ENCODE data around the gene SEMA4D.
A peak's percentile ranks its signal among the peaks of the same experiment; 100 is the strongest.

SEMA4D gene

DNA sequence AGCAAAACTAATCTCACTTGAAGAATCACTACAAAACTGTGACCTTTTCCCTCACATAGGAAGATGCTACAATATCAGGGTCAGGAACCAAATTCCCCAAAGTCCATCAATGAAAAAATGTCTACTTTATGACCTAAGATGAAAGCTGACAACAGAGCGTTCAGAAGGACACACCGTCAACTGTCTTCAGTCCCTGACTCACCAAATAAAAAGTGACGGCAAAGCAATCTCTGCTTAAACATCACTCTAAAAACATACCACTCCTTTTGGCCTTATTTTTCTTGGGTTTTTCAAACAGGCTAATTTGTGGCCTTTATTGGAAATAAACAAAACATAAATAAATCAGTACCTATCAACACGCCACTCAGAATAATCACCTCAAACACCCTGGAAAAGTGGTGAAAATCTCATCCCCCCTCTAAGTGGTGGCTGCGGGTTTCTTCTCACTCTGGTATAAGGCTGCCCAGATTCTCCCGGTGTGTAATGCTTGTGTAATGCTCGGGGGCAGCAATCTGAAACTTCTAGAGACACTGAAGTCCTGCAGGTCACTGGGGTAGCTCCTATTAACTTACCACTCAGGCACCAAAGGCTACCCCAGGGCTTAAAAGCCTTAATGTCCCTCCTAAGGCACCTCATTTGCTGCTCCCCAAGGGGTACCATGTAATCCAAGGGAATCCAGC lies 29.5 kb downstream of the SEMA4D start:
- DNase-seq (ENCODE audit: extremely low read depth in 1 of 2, low read depth in 1 of 2) = no peak

DNA sequence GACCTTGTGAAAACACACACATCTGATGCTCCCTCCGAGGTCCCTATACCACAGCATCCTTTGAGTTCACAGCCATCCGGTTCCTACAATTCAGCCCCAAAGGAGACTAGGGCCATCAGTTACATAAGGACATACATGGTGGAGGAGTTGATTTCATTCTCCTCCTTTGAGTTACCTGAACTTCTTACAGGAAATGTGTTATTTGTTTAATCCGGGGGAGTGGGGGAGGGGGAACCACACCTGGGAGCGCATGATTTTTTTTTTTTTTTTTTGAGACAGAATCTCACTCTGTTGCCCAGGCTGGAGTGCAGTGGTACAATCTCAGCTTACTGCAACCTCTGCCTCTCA lies 30.7 kb downstream of the SEMA4D start:
- DNase-seq (ENCODE audit: extremely low read depth in 1 of 2, low read depth in 1 of 2) = no peak

DNA sequence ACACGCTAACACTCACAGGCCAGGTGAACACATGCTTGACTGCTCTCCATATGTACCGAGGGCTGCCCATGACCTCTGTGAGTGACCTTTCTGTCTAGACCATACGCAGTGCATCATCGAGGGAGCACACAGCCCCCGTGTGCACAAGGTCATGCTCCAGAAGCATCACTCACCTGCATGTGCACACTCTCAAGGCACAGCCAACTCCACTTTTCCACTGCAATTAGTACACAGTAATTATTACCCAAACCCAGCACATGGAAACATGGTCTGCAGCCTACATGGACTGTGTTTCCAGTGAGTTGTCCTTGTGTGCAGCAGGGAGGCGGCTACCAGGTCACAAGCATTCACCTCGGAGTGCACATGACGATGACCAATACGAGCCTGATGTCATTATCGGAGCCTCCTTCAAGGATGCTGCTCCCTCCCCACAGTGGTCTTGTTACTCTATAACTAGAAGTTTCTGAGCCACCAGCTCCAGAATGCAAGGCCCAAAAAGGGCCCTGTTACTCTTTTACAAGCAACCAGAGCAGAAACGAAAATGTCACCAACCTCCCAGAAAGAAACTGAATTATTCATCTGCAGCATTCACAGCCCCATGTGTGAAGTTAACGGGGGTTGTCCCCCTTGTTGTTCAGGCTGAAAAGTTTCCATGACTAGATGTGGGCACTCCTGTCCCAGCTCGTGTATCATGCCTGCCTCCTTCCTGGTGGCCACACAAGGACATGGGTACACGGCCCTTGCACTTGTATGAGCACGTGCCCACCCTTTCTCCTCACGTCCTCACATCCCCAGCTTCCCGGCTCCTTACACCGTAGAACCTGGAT lies 31.2 kb downstream of the SEMA4D start:
- peak in 1 of 2 donors; percentile 57 for DNase-seq (ENCODE audit: extremely low read depth in 1 of 2, low read depth in 1 of 2)

DNA sequence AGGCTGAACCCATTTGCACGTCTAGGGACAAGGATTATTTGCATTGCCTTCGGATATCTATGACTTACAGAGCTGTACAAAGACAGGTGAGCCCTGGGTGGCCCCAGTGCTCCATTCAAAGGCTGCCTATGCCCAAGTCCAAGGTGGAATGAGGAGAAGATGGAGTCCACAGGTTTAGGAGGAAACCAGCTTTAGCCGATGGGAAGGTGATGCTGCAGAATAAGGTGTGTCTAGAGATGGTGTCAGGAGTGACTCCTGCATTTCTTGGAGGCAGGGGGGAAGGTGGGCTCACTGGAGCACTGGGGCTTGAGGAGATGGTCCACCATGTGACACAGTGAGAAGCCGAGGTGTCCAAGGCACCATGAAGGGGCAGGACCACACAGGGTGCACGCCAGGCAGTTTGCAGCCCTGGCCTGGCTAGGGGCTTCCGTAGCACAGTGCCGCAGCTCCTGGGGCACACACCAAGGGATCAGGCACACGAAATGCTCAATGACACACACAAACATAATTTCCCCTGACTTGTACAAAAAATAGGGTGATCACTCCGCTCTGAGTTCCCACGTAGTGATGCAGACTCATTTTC lies 32.1 kb downstream of the SEMA4D start:
- DNase-seq (ENCODE audit: extremely low read depth in 1 of 2, low read depth in 1 of 2) = no peak

DNA sequence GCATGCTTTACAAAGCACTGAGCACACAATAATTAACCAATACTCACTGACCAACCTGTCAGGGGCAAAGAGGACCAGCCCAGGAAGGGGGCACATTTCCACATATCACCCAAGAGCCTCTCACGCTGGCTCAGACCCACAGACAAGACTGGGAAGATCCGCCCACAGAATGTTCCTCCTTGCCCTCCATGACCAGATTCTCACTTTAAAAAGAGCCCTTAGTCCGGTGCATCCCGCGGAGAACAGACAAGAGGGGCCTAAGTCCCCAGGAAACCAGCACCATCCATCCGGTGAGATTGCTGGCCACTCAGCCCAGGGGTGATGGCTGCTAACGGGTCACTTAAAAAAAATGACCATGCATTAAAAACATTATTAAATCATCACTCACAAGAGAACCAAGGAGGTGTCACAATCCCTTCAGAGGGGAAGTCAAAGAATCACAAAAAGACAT lies 32.9 kb downstream of the SEMA4D start:
- DNase-seq (ENCODE audit: extremely low read depth in 1 of 2, low read depth in 1 of 2) = no peak

DNA sequence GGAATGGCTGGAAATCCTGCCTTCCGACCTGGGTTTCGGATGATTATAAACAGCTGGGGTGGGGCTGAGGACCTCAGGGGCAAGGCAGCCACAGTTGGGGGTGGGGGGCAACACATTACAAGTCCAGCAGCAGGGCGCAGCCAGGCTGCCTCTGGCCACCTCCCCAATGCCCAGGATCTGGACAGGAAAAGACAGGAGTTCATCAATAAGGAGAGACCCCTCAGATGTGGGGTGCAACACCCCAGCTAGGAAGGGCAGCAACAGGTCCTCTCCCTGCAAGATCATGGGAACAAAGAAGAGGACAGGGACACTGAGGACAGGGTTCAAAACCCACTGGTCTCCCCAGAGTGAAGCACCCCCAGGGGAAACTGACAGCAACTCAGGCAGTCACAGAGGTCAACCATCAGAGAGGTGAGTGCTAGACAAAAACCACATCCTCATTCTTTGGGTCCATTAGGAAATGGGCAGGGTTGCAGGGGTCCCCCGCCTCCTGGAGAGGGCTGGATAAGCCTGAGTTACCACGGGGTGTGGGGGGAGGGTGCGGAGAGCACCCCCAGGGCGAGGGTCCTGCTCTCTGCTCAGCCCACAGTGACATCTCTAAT lies 33.5 kb downstream of the SEMA4D start:
- no peak for DNase-seq (ENCODE audit: extremely low read depth in 1 of 2, low read depth in 1 of 2)

DNA sequence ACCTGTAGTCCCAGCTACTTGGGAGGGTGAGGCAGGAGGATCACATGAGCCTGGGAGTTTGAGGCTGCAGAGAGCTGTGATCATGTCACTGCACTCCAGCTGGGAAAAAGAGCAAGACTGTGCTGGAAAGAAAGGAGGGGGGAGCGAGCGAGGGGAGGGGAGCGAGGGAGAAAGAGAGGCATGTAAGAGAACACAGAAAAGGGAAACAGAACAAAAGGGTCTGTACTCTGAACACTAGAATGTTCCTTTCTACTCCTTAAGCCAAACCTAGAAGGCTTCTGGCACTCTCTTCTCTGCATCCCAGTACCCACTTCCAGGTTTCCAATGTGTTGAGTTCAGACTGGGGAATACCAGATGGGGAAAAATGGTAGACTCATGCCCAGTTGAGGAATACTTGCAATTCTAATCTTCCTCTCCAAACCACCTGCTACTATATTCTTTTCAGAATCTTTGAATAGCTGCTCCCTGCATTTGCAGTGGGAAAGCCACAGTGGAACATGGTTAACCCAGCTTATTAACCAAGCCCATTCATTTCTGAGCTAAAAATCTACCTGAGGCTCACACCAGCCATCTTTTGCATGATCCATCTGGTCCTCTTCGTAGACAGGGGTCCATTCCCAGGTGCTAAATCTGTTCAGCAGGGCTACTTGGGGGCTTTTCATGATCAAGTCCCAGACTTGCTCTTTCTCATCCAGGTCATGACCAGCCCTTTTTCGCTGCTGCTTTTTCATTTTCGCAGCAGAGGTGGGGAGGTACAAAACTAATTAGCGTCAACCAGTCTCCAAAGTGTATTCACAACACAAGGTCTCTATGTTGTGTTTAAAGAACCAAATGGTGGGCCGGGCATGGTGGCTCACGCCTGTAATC lies 34.9 kb downstream of the SEMA4D start:
- DNase-seq (ENCODE audit: extremely low read depth in 1 of 2, low read depth in 1 of 2) = no peak

DNA sequence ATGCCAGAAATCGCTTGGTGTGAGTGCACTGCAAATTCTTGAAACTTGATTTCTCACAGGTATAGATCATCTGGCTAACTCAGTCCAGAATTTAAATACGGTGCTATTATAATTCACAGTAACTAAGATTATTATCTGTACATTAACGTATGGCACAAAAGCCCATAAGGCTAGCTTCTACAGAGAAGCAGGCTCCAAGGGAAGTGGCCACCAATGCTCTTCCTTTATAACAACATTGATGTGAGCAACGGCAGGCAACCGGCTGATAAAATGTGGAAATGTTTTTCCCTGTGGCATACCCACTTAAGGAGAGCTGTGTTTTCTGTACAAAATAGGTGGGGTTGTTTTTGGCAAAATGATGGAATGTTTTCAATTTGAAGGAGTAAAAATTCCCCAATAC lies 35.7 kb downstream of the SEMA4D start:
- DNase-seq (ENCODE audit: extremely low read depth in 1 of 2, low read depth in 1 of 2) = no peak

DNA sequence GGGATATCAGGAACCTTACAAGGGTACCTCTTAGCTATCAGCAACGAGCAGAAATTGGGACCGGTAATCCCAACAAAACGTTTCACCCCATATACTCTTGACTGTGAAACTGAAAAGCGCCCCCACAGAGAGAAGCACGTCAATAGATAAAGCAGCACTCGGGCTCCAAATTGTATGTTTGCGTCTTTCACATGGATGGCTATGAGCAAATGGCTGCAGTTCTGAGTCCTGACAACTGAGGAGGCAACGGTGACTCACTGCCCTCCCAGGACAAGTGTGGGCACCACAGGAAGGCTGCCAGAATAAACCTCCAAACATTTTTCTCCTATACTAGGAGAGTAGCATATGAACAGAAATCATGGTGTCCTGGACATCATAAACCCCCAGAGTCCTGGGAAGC lies 36.6 kb downstream of the SEMA4D start:
- no peak for DNase-seq (ENCODE audit: extremely low read depth in 1 of 2, low read depth in 1 of 2)

DNA sequence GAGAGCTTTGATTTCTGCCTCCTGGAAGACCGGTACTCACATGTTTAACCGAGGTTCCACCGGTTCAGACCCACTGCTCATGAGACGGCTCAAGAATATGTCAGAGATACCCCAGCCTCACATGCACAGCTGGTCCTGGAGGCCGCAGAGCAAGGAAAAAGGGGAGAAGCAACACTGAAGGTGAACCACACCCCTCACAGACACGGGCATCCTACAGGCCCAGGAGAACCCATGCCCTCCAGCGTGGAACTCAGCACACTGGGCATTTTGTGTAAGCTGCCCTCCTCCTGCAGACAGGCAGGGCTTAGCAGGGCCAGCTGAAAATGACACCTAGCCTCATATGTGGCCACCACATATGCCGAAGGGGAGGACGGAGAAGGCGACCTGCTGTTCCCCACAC lies 37.4 kb downstream of the SEMA4D start:
- DNase-seq (ENCODE audit: extremely low read depth in 1 of 2, low read depth in 1 of 2) = no peak

DNA sequence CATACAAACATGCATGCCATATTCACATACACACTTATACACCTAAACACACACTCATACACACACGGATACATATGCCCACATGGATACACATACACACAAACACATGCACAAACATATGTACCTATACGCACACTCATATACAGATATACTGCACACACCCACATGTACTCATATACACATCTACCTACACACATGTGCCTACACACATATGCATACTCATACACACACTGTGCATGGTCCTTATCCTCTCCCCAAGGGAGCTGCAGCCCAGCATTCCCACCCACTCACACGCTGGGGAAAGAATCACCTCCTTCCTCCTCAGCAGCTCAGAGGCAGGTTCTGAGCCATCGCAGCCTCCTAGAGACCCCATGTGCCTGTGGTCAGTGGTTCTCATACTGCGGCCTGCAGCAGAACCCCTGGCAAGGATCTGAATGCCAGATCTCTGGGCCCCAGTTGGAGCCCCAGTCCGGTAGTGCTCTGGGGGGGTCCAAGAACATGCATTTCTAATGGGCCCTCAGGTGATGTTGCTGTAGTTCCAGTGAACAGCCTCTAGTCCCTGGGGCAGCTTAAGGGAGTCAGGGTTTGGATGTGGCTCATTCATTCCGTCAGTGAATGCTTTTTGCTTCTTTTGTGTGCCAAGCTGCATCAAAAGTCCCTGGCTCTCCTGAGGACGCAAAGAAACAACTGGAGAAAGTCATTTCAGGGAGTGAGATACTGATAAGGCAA lies 39.0 kb downstream of the SEMA4D start:
- DNase-seq (ENCODE audit: extremely low read depth in 1 of 2, low read depth in 1 of 2) = no peak

DNA sequence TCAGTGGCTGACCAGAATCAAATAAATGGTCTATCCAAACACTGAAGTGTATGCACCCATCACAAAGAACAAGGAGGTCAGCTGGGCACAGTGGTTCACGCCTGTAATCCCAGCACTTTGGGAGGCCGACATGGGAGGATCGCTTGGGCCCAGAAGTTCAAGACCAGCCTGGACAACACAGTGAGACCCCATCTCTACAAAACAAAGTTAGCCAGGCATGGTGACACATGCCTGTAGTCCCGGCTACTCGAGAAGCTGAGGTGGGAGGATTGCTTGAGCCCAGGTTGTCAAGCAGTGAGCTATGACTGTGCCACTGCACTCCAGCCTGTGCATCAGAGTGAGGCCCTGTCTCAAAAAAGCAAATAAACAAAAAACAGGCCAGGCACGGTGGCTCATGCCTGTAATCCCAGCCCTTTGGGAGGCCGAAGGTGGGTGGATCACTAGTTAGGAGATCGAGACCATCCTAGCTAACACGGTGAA lies 40.5 kb downstream of the SEMA4D start:
- no peak for DNase-seq (ENCODE audit: extremely low read depth in 1 of 2, low read depth in 1 of 2)

DNA sequence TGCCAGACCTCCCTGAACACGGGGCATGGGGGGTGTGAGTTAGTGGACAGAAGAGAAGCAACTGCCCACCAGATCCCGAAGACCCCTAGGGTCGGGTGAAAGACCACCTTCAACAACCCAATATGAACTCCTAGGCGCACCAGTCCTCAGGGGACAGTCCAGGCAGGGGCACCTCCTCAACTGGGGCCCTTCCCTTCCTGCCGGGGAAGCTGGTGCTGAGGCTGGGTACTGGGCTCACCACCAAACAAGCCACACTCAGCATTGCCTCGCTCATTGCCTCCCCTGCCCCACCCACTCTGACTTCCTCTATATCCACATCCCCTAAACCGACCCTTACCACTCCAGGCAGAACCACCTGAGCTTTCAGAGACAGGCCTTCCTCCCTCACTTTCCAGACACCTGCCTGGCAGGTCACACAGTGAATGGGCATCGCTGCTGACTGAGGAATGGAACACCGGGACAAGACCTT lies 42.5 kb downstream of the SEMA4D start:
- DNase-seq (ENCODE audit: extremely low read depth in 1 of 2, low read depth in 1 of 2) = no peak

DNA sequence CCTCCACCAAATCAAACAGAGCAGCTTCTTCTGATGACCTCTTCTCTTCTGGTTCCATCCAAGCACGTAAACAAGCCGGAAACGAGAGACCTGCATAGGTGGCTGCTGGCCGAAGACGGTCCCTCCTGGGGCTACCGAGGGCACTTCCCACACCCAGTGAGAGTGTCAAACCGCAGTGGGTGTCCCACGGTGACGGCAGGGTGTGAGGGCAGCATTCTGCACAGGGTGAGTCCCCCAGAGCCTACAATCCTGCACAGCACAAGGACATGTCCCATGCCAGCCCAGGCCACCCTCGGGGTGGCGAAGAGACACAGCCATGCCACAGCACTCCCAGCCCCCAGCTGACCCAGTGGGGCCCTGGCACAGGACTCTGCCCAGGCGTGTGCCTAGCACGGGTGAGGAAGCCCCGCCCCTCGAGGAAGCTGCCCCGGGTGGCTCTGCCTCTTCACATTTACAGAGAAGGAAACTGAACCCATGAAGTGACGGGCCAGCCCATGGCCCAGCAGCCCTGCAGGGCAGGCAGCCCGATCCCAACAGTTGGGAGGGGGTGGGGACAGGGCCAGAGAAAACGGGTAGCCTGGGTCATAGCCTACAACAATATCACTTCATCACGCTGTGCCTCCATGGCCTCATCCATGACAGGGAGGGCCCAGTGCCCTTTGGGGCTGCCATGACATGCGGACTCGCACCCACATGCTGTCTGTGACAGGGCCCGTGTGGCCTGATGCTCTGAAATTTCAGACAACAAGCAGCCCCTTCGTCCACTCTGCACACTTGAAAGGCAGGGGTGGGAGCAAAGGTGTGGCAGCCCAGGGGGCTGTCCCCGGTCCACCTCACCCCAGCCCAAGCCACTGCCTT lies 43.2 kb downstream of the SEMA4D start:
- DNase-seq (ENCODE audit: extremely low read depth in 1 of 2, low read depth in 1 of 2) = no peak

DNA sequence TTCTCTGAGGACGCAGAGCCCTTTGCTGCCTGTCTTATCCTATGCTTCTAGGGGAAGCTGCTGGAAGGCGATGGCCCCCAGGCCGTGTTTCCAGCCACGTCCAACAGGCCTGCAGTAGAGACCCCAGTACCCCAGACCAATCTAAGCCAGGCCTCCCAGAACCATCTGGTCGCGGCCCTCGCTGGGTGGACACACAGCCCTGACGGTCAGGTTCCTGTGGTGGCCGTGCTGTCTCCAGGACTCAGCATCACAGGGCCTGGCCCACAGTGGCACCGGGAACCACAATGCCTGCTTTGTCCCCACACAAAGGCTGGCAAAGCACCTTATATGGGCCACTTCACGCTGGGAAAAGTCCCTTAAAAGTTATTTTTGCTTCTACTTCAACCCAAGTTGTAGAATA lies 44.5 kb downstream of the SEMA4D start:
- DNase-seq (ENCODE audit: extremely low read depth in 1 of 2, low read depth in 1 of 2) = no peak

DNA sequence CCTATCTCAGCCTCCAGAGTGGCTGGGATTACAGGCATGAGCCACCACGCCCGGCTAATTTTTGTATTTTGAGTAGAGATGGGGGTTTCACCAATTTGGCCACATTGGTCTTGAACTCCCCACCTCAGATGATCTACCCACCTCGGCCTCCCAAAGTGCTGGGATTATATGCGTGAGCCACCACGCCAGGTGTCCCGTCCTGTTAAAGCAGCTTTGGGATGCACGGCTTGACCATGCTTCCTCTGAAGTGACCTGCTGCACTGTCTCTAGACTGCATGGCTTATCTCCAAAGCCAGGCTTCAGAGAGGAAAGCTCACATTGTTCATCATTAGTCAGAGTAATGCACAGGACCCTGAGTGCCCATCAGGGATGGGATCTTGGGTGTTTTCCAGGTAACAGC lies 45.4 kb downstream of the SEMA4D start:
- no peak for DNase-seq (ENCODE audit: extremely low read depth in 1 of 2, low read depth in 1 of 2)

DNA sequence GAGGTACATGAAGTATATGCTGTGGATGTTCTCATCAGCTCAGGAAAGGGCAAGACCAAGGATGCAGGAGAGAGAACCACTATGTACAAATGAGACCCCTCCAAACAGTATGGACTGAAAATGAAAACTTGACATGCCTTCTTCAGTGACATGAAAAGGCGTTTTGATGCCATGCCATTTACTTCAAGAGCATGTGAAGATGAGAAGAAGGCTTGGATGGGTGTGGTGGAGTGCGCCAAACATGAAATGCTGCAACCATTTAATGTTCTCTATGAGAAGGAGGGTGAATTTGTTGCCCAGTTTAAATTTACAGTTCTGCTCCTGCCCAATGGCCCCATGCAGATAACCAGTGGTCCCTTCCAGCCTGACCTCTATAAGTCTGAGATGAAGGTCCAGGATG lies 47.7 kb downstream of the SEMA4D start:
- no peak for DNase-seq (ENCODE audit: extremely low read depth in 1 of 2, low read depth in 1 of 2)

DNA sequence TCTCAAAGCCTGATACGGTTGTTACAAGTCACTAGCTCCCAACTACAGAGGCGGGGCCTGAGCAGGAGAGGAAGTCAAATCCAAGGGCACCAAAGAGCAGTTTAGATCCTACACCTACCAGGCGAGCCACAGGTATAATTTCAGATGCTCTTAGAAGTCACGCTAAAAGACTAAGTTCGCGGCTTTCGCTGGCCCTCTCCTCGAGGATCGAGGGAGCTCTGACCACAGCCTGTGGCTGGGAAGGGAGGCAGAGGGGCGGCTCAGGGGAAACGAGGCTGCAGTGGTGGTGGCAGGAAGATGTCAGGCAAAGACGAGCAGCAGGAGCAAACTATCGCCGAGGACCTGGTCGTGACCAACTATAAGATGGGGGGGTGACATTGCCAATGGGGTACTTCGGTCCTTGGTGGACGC lies 48.6 kb downstream of the SEMA4D start:
- DNase-seq (ENCODE audit: extremely low read depth in 1 of 2, low read depth in 1 of 2) = no peak

DNA sequence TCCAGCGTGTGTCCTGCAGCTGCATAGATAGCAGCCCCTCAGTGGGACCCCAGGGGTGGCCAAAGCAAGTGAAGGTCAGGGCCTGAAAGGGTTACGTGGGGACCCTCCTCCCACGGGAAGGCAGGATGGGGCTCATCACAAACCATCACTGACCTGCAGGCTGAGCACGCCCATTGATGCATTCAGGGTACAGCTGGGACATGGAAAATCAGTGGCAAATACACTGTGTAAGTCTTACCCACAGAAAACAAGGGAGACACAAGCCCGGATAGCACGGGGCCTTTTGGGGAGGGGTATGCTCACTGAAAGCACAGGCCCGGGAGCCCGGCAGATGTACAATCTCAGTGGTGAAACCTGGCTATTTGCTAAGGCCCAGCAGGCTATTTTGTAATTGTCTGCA lies 49.1 kb downstream of the SEMA4D start:
- no peak for DNase-seq (ENCODE audit: extremely low read depth in 1 of 2, low read depth in 1 of 2)

Measured in stimulated activated CD8-positive, alpha-beta memory T cell treated with anti-CD3 and anti-CD28 coated beads, Interleukin-7, amount 100 ng/mL, for 48 hours (primary cell).